ENCODE results near the gene MCCC2. TPM values are rescaled to one million over a fixed set of nuclear protein-coding genes. Genes with fewer than 3 reads are reported as not detected.
"Not testable (repeated sequence)": the region's sequence is repeated elsewhere in the genome, so short reads cannot be mapped to it uniquely, and the experiment has no call there.

The MCCC2 gene
- total and polyA plus RNA-seq, 2 of the 8 experiments (the other 6 are each of a cell fraction or from before 2014, with no cell fraction given): 71.7 to 86.6 TPM

GRCh38 chr5:71664615-71665014, 77.5 kb downstream of the MCCC2 start:
- H2BK12ac ChIP-seq (ENCODE audit: low read depth, low read length); H3K79me2 ChIP-seq (ENCODE audit: control insufficient read depth in 1 of 2, insufficient read depth in 2 of 2, low read length in 2 of 2); H3K23me2 ChIP-seq (ENCODE audit: low read depth, low read length); H3K4ac ChIP-seq (replicated peaks; ENCODE audit: insufficient read length, low read depth, low read length); H3K79me1 ChIP-seq (ENCODE audit: low read depth, low read length); H3K18ac ChIP-seq (ENCODE audit: extremely low read depth, low read length); H4K20me1 ChIP-seq (replicated peaks in 1 of 2; ENCODE audit: control insufficient read depth in 1 of 2, insufficient read depth in 2 of 2, low read length in 2 of 2); H3K9me3 ChIP-seq (ENCODE audit: insufficient read depth in 2 of 2, low read depth in 1 of 2, low read length in 1 of 2); H3K14ac ChIP-seq (ENCODE audit: insufficient read length); H3K23ac ChIP-seq (ENCODE audit: insufficient read length); H4K5ac ChIP-seq (ENCODE audit: insufficient read length, low read depth, low read length); DNase-seq (ENCODE audit: low read depth in 1 of 2, low spot score in 2 of 2); H3K4me1 ChIP-seq (replicated peaks in 1 of 4; ENCODE audit: control insufficient read depth in 3 of 4, insufficient read depth in 4 of 4, low read length in 3 of 4); H2BK20ac ChIP-seq (ENCODE audit: low read length); H3K56ac ChIP-seq (replicated peaks; ENCODE audit: insufficient read length, low read depth, low read length); H3K9ac ChIP-seq (replicated peaks in 1 of 4; ENCODE audit: extremely low read depth in 1 of 4, low read depth in 3 of 4, low read length in 3 of 4); H3K36me3 ChIP-seq (ENCODE audit: control insufficient read depth in 2 of 4, insufficient read depth in 4 of 4, low read length in 3 of 4); H3K4me2 ChIP-seq (ENCODE audit: insufficient read depth in 1 of 2, low read depth in 2 of 2, low read length in 2 of 2); FAIRE-seq; H3K27me3 ChIP-seq (replicated peaks in 1 of 4; ENCODE audit: control insufficient read depth in 3 of 4, extremely low read depth in 1 of 4, insufficient read depth in 3 of 4, low read length in 3 of 4); H3K4me3 ChIP-seq (ENCODE audit: extremely low read depth in 1 of 4, insufficient read depth in 2 of 4, low read depth in 3 of 4, low read length in 4 of 4); H3K27ac ChIP-seq (ENCODE audit: low read depth, low read length); POLR2A ChIA-PET (ENCODE audit: partially characterized antibody); H2AFZ ChIP-seq (ENCODE audit: low read length); H2BK120ac ChIP-seq (replicated peaks; ENCODE audit: low read depth, low read length); H4K91ac ChIP-seq (replicated peaks; ENCODE audit: insufficient read length, low read length); H2BK5ac ChIP-seq (ENCODE audit: low read depth, low read length); H4K8ac ChIP-seq (ENCODE audit: extremely low read depth, insufficient read depth, low read length); H2AK5ac ChIP-seq (ENCODE audit: low read depth, low read length); H2BK15ac ChIP-seq (ENCODE audit: low read length): not testable (repeated sequence)
- CTCF ChIA-PET (ENCODE audit: partially characterized antibody): interaction anchor here (1.0 kb wide), 1 partner anchor 94 kb away, joined by 3 read pairs; no protein-coding TSS in a partner anchor
- 90% methylated on average over 3 of the region's 3 CpGs; no CpG with 5 or more reads in 1 of the 2 experiments for WGBS, 2 experiments (ENCODE audit: extremely low coverage in 1 of 2, insufficient coverage in 1 of 2, insufficient read length in 1 of 2, insufficient replicate concordance in 2 of 2, low coverage in 1 of 2, low lambda C conversion rate in 2 of 2, missing lambda C conversion rate in 1 of 2)

Measured in H1 (cell line).